ENCODE results near the gene C19orf81. TPM values are rescaled to one million over a fixed set of nuclear protein-coding genes. Genes with fewer than 3 reads are reported as not detected.

C19orf81 gene
- total and polyA plus RNA-seq, 9 of the 15 experiments (the other 6 are each of a cell fraction or from before 2014, with no cell fraction given): 2.5 to 42.9 (median 33.0) TPM; not detected in 4

DNA sequence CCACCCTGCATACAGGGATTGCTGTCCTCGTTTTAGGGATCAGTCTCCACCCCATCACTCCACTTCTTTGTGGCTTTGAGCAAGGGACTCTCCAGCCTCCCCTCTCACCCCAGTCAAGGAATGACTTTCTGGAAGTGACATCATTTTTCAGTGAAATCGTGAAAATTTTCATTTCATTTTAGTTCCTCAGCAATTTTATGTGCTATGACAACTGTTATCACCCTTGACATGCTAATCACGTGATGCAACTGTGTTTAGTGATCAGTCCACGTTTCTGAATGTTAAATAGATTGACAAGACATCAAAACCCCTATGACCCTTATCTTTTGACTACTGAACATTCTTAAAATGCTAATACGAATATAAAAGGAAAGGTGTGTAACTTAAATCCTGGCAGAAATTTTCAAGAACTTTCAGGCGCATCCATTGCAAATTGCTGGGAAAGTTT lies 8.0 kb downstream of the C19orf81 start (continued):
- TF ChIP-seq ZC3H4 (CRISPR knock-in tag; IDR thresholded peaks at IDR 0.05; ENCODE audit: borderline replicate concordance) (peak; percentile 39; the same call in 1 of the 2 replicates), ZNF584 (CRISPR knock-in tag; IDR thresholded peaks at IDR 0.05; ENCODE audit: low read depth) (peak; percentile 49), NELFE (IDR thresholded peaks at IDR 0.05; ENCODE audit: insufficient read depth, insufficient read length) (no peak), ERF (CRISPR knock-in tag; IDR thresholded peaks at IDR 0.05) (no peak), HNRNPH1 (optimal IDR thresholded peaks at IDR 0.05; ENCODE audit: low read depth, low read length) (no peak), MEIS2 (IDR thresholded peaks at IDR 0.05; ENCODE audit: partially characterized antibody) (peak; percentile 63), NR2C1 (IDR thresholded peaks at IDR 0.05) (0 out of 2 replicates have a peak, but pooled peaks have one; percentile 18), NR2C1 (tag; IDR thresholded peaks at IDR 0.05) (no peak), ZNF444 (CRISPR knock-in tag; IDR thresholded peaks at IDR 0.05) (no peak), CREM (IDR thresholded peaks at IDR 0.05; ENCODE audit: low read depth) (0 out of 2 replicates have a peak, but pooled peaks have one; percentile 19), ZNF175 (CRISPR knock-in tag; IDR thresholded peaks at IDR 0.05; ENCODE audit: low read depth) (peak; percentile 73; the same call in 1 of the 2 replicates), ZNF121 (CRISPR knock-in tag; conservative IDR thresholded peaks at IDR 0.05) (no peak), SAFB (IDR thresholded peaks at IDR 0.05; ENCODE audit: borderline replicate concordance, low read depth, low read length) (no peak), HDAC6 (IDR thresholded peaks at IDR 0.05; ENCODE audit: low read depth, low read length) (no peak), ZNF436 (CRISPR knock-in tag; IDR thresholded peaks at IDR 0.05) (no peak), ZNF263 (CRISPR knock-in tag; IDR thresholded peaks at IDR 0.05; ENCODE audit: borderline replicate concordance) (0 out of 2 replicates have a peak, but pooled peaks have one; percentile 4), TOE1 (IDR thresholded peaks at IDR 0.05; ENCODE audit: borderline replicate concordance) (peak; percentile 97), TOE1 (CRISPR knock-in tag; IDR thresholded peaks at IDR 0.05; ENCODE audit: borderline replicate concordance, low read depth) (no peak)
- TF ChIP-seq, protein P1, sequence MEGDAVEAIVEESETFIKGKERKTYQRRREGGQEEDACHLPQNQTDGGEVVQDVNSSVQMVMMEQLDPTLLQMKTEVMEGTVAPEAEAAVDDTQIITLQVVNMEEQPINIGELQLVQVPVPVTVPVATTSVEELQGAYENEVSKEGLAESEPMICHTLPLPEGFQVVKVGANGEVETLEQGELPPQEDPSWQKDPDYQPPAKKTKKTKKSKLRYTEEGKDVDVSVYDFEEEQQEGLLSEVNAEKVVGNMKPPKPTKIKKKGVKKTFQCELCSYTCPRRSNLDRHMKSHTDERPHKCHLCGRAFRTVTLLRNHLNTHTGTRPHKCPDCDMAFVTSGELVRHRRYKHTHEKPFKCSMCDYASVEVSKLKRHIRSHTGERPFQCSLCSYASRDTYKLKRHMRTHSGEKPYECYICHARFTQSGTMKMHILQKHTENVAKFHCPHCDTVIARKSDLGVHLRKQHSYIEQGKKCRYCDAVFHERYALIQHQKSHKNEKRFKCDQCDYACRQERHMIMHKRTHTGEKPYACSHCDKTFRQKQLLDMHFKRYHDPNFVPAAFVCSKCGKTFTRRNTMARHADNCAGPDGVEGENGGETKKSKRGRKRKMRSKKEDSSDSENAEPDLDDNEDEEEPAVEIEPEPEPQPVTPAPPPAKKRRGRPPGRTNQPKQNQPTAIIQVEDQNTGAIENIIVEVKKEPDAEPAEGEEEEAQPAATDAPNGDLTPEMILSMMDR (IDR thresholded peaks at IDR 0.05 in 2 of 3, conservative IDR thresholded peaks at IDR 0.05 in 1 of 3; ENCODE audit: insufficient read depth in 2 of 3, low read depth in 1 of 3, low read length in 3 of 3): no peak
- TF ChIP-seq, protein P2, sequence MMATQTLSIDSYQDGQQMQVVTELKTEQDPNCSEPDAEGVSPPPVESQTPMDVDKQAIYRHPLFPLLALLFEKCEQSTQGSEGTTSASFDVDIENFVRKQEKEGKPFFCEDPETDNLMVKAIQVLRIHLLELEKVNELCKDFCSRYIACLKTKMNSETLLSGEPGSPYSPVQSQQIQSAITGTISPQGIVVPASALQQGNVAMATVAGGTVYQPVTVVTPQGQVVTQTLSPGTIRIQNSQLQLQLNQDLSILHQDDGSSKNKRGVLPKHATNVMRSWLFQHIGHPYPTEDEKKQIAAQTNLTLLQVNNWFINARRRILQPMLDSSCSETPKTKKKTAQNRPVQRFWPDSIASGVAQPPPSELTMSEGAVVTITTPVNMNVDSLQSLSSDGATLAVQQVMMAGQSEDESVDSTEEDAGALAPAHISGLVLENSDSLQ (IDR thresholded peaks at IDR 0.05): peak; percentile 50
- TF ChIP-seq, protein P3, sequence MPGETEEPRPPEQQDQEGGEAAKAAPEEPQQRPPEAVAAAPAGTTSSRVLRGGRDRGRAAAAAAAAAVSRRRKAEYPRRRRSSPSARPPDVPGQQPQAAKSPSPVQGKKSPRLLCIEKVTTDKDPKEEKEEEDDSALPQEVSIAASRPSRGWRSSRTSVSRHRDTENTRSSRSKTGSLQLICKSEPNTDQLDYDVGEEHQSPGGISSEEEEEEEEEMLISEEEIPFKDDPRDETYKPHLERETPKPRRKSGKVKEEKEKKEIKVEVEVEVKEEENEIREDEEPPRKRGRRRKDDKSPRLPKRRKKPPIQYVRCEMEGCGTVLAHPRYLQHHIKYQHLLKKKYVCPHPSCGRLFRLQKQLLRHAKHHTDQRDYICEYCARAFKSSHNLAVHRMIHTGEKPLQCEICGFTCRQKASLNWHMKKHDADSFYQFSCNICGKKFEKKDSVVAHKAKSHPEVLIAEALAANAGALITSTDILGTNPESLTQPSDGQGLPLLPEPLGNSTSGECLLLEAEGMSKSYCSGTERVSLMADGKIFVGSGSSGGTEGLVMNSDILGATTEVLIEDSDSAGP (CRISPR knock-in tag; IDR thresholded peaks at IDR 0.05): peak; percentile 63; the same call in 1 of the 2 replicates
- TF ChIP-seq, protein P4, sequence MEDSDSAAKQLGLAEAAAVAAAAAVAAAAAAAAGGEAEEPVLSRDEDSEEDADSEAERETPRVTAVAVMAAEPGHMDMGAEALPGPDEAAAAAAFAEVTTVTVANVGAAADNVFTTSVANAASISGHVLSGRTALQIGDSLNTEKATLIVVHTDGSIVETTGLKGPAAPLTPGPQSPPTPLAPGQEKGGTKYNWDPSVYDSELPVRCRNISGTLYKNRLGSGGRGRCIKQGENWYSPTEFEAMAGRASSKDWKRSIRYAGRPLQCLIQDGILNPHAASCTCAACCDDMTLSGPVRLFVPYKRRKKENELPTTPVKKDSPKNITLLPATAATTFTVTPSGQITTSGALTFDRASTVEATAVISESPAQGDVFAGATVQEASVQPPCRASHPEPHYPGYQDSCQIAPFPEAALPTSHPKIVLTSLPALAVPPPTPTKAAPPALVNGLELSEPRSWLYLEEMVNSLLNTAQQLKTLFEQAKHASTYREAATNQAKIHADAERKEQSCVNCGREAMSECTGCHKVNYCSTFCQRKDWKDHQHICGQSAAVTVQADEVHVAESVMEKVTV (CRISPR knock-in tag; IDR thresholded peaks at IDR 0.05): no peak

All from K562 (cell line).